ENCODE results near the gene RBM28.

RBM28 gene

DNA sequence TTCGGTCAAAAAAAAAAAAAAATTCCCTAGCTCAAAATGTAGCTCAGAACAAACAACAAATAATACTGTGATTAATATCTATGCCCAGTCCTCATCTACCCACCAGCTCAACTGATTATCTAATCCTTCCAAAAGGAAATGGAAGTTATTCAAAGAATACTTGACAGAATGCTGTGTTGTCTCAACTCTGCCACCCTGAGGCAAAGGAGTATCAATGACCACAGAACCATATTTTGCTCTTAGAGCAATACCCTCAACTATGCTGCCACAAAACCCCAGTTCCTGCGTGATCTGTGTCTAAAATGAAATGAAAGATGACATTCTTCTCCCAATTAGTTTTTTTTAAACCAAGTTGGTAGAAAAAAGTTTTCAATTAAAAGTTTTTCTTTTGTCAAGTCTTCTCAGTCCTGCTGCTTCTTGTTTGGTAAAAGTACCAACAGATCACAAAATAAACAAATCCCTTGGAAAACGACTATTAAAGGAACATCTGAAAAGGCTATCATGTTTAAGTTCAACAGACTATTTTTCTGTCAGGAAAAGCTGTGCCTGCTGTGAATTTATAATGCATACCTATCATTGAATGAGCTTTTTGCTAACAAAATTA lies 21.6 kb downstream of the RBM28 start:
- Histone ChIP-seq H3K27ac (ENCODE audit: low read depth, low read length) (no peak overlapping the region), H3K56ac (ENCODE audit: low read length) (no peak overlapping the region), H3K36me3 (ENCODE audit: control insufficient read depth, insufficient read depth, low read length) (peaks cover 2% of the 10 kb centered on the region)

DNA sequence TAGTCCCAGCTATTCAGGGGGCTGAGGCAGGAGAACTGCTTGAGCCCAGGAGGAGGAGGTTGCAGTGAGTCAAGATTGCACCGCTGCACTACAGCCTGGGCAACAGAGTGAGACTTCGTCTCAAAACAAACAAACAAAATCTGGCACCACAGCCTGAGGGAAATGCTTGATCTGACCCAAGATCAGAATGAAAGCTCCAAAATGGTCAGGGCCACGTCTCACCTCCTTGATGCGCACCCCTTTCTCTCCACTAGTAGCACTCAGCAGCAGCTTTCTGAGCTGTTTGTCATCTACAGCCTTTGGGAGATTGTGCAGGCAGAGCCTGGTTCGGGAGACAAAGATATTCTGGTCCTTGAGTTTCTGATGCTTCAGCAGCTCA lies 22.7 kb downstream of the RBM28 start:
- no peak overlapping the region for H3K4me3 ChIP-seq (ENCODE audit: low read length)
- H3K23ac ChIP-seq (ENCODE audit: low read length), result no peak overlapping the region
- DNase-seq, result no peak
- no peak overlapping the region for H3K56ac ChIP-seq (ENCODE audit: low read length)
- H3K4me1 ChIP-seq (ENCODE audit: control insufficient read depth, low read depth, low read length), result no peaks in the 10 kb centered on the region
- H4K8ac ChIP-seq (ENCODE audit: low read depth, low read length), result no peak overlapping the region
- no peak overlapping the region for H4K5ac ChIP-seq (ENCODE audit: low read length)
- H3K4me2 ChIP-seq (ENCODE audit: low read length), result no peak overlapping the region
- H3K79me2 ChIP-seq (ENCODE audit: control insufficient read depth, insufficient read depth, low read length), result no peaks in the 10 kb centered on the region
- no peaks in the 10 kb centered on the region for H3K27me3 ChIP-seq (ENCODE audit: insufficient read depth, low read length, poor library complexity)
- peaks cover 4% of the 10 kb centered on the region for H3K36me3 ChIP-seq (ENCODE audit: control insufficient read depth, insufficient read depth, low read length)
- no peak overlapping the region for H2BK120ac ChIP-seq (ENCODE audit: low read depth, low read length)
- WGBS (ENCODE audit: extremely low coverage, insufficient coverage, low lambda C conversion rate), result no CpG with 5 or more reads among the region's 5 CpGs
- H3K27ac ChIP-seq (ENCODE audit: low read depth, low read length), result no peak overlapping the region
- H2AK5ac ChIP-seq (ENCODE audit: low read length), result no peak overlapping the region
- no peak overlapping the region for H3K9ac ChIP-seq (ENCODE audit: low read length)
- H2BK15ac ChIP-seq (replicated peaks; ENCODE audit: low read depth), result no peak overlapping the region
- no peaks in the 10 kb centered on the region for H3K79me1 ChIP-seq (ENCODE audit: low read length)
- no peak overlapping the region for H2BK5ac ChIP-seq (ENCODE audit: low read length)
- no peak overlapping the region for H3K18ac ChIP-seq (ENCODE audit: low read length)
- H3K4ac ChIP-seq (ENCODE audit: low read depth, low read length), result no peak overlapping the region

More for the DNA sequence above, 21.6 kb downstream of the RBM28 start:
- Histone ChIP-seq H2BK15ac (replicated peaks; ENCODE audit: low read depth) (no peak overlapping the region), H2BK5ac (ENCODE audit: low read length) (no peak overlapping the region), H3K4me1 (ENCODE audit: control insufficient read depth, low read depth, low read length) (no peaks in the 10 kb centered on the region), H2AK5ac (ENCODE audit: low read length) (no peak overlapping the region), H3K79me1 (ENCODE audit: low read length) (no peaks in the 10 kb centered on the region), H3K27me3 (ENCODE audit: insufficient read depth, low read length, poor library complexity) (no peaks in the 10 kb centered on the region), H3K79me2 (ENCODE audit: control insufficient read depth, insufficient read depth, low read length) (no peaks in the 10 kb centered on the region), H4K8ac (ENCODE audit: low read depth, low read length) (no peak overlapping the region), H3K4ac (ENCODE audit: low read depth, low read length) (no peak overlapping the region), H3K4me3 (ENCODE audit: low read length) (no peak overlapping the region), H2BK120ac (ENCODE audit: low read depth, low read length) (no peak overlapping the region), H3K4me2 (ENCODE audit: low read length) (no peak overlapping the region), H3K9ac (ENCODE audit: low read length) (no peak overlapping the region), H3K23ac (ENCODE audit: low read length) (no peak overlapping the region), H3K18ac (ENCODE audit: low read length) (no peak overlapping the region), H4K5ac (ENCODE audit: low read length) (no peak overlapping the region)
- WGBS (ENCODE audit: extremely low coverage, insufficient coverage, low lambda C conversion rate), result no CpG with 5 or more reads among the region's 3 CpGs
- peak; percentile 55 for DNase-seq

DNA sequence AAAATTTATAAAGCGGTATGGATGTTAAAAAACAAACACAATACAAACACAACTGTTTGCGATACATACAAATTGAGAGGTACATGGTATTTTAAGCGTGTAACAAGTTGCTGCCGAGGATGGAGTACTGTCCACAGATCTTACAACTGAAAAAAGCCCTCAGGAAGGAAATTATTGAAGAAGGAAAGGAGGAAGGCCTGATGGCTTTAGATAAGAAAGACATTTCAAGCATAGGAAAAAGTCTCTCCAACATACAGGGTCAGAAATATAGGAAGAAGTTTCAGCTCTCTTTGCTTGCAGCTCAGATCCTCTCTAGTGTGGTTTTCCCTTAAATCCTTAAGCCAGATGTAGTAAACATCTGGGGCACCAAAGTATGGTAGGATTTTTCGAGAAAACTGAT lies 25.0 kb downstream of the RBM28 start:
- Histone ChIP-seq H4K5ac (ENCODE audit: low read length) (no peak overlapping the region), H3K4ac (ENCODE audit: low read depth, low read length) (no peak overlapping the region), H3K4me1 (ENCODE audit: control insufficient read depth, low read depth, low read length) (no peaks in the 10 kb centered on the region), H2BK15ac (replicated peaks; ENCODE audit: low read depth) (no peak overlapping the region), H2BK120ac (ENCODE audit: low read depth, low read length) (no peak overlapping the region), H3K27ac (ENCODE audit: low read depth, low read length) (no peak overlapping the region), H3K4me3 (ENCODE audit: low read length) (no peak overlapping the region), H3K18ac (ENCODE audit: low read length) (no peak overlapping the region), H2BK5ac (ENCODE audit: low read length) (no peak overlapping the region), H3K79me1 (ENCODE audit: low read length) (no peaks in the 10 kb centered on the region), H3K23ac (ENCODE audit: low read length) (no peak overlapping the region), H3K4me2 (ENCODE audit: low read length) (no peak overlapping the region), H4K8ac (ENCODE audit: low read depth, low read length) (no peak overlapping the region), H3K56ac (ENCODE audit: low read length) (no peak overlapping the region), H3K27me3 (ENCODE audit: insufficient read depth, low read length, poor library complexity) (no peaks in the 10 kb centered on the region), H3K79me2 (ENCODE audit: control insufficient read depth, insufficient read depth, low read length) (no peaks in the 10 kb centered on the region), H3K9ac (ENCODE audit: low read length) (no peak overlapping the region), H2AK5ac (ENCODE audit: low read length) (no peak overlapping the region), H3K36me3 (ENCODE audit: control insufficient read depth, insufficient read depth, low read length) (peaks cover 7% of the 10 kb centered on the region)
- no peak for DNase-seq
- WGBS (ENCODE audit: extremely low coverage, insufficient coverage, low lambda C conversion rate), result no CpG with 5 or more reads among the region's 5 CpGs

DNA sequence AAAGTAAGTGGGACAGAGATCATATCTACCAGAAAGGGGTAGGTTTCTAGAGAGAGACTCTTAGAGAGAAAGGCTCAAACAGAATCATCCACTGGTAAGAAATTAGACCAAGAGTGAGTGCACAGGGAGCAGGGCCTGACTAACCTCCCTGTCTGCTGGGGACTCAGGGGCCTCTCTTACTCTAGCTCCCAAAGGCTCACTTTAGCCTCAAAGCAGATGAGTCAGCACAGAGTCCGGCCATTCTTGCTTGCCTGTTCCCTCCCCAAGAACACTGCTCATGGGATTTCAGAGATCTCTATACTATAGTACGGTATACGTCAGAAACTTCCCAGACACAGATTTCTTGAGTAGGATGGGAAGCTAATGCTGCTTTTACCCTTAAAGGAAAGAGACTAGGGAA lies 32.7 kb downstream of the RBM28 start:
- WGBS (ENCODE audit: extremely low coverage, insufficient coverage, low lambda C conversion rate), result no CpG with 5 or more reads among the region's 3 CpGs

DNA sequence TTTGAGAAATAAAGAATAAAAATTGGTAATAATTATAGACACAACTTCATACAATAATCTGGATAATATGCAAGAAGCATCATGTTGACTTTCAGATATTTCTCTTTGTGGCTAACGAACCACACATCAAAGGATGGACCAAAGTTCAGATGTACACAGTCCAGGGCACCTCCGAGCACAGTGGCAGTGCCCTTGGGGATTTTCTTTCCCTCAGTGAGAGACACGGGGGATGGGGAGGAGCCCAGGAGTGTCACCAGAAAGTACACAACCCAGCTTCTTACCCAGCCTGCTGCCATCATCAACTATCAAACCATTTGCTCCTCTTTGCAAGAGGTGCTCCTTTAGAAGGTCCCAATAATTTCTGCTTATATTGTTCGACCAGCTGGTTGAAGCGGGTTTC lies 33.2 kb downstream of the RBM28 start:
- no peaks in the 10 kb centered on the region for H3K27me3 ChIP-seq (ENCODE audit: insufficient read depth, low read length, poor library complexity)
- no peak overlapping the region for H4K5ac ChIP-seq (ENCODE audit: low read length)
- H3K4me2 ChIP-seq (ENCODE audit: low read length), result no peak overlapping the region
- no peak for DNase-seq
- H3K79me1 ChIP-seq (ENCODE audit: low read length), result no peaks in the 10 kb centered on the region
- H4K8ac ChIP-seq (ENCODE audit: low read depth, low read length), result no peak overlapping the region
- no peak overlapping the region for H3K4ac ChIP-seq (ENCODE audit: low read depth, low read length)
- no peak overlapping the region for H2BK120ac ChIP-seq (ENCODE audit: low read depth, low read length)
- H3K18ac ChIP-seq (ENCODE audit: low read length), result no peak overlapping the region
- H3K36me3 ChIP-seq (ENCODE audit: control insufficient read depth, insufficient read depth, low read length), result peaks cover 10% of the 10 kb centered on the region
- no peak overlapping the region for H3K4me3 ChIP-seq (ENCODE audit: low read length)
- no CpG with 5 or more reads among the region's 5 CpGs for whole genome bisulfite sequencing (ENCODE audit: extremely low coverage, insufficient coverage, low lambda C conversion rate)
- no peak overlapping the region for H2AK5ac ChIP-seq (ENCODE audit: low read length)
- no peak overlapping the region for H3K9ac ChIP-seq (ENCODE audit: low read length)
- H3K23ac ChIP-seq (ENCODE audit: low read length), result no peak overlapping the region
- no peaks in the 10 kb centered on the region for H3K4me1 ChIP-seq (ENCODE audit: control insufficient read depth, low read depth, low read length)
- no peaks in the 10 kb centered on the region for H3K79me2 ChIP-seq (ENCODE audit: control insufficient read depth, insufficient read depth, low read length)
- no peak overlapping the region for H2BK15ac ChIP-seq (replicated peaks; ENCODE audit: low read depth)
- H3K56ac ChIP-seq (ENCODE audit: low read length), result no peak overlapping the region
- no peak overlapping the region for H2BK5ac ChIP-seq (ENCODE audit: low read length)
- H3K27ac ChIP-seq (ENCODE audit: low read depth, low read length), result no peak overlapping the region

More for the DNA sequence above, 32.7 kb downstream of the RBM28 start:
- H2BK120ac ChIP-seq (ENCODE audit: low read depth, low read length), result no peak overlapping the region
- no peak overlapping the region for H4K8ac ChIP-seq (ENCODE audit: low read depth, low read length)
- no peaks in the 10 kb centered on the region for H3K79me2 ChIP-seq (ENCODE audit: control insufficient read depth, insufficient read depth, low read length)
- H3K79me1 ChIP-seq (ENCODE audit: low read length), result no peaks in the 10 kb centered on the region
- H3K4me1 ChIP-seq (ENCODE audit: control insufficient read depth, low read depth, low read length), result no peaks in the 10 kb centered on the region
- H3K18ac ChIP-seq (ENCODE audit: low read length), result no peak overlapping the region
- H3K36me3 ChIP-seq (ENCODE audit: control insufficient read depth, insufficient read depth, low read length), result peaks cover 10% of the 10 kb centered on the region
- no peak overlapping the region for H3K23ac ChIP-seq (ENCODE audit: low read length)
- H2BK5ac ChIP-seq (ENCODE audit: low read length), result no peak overlapping the region
- no peak overlapping the region for H3K4ac ChIP-seq (ENCODE audit: low read depth, low read length)
- no peaks in the 10 kb centered on the region for H3K27me3 ChIP-seq (ENCODE audit: insufficient read depth, low read length, poor library complexity)
- no peak overlapping the region for H2AK5ac ChIP-seq (ENCODE audit: low read length)
- H4K5ac ChIP-seq (ENCODE audit: low read length), result no peak overlapping the region
- no peak for DNase-seq
- H3K4me3 ChIP-seq (ENCODE audit: low read length), result no peak overlapping the region
- no peak overlapping the region for H3K56ac ChIP-seq (ENCODE audit: low read length)
- H3K4me2 ChIP-seq (ENCODE audit: low read length), result no peak overlapping the region
- H3K9ac ChIP-seq (ENCODE audit: low read length), result no peak overlapping the region
- H2BK15ac ChIP-seq (replicated peaks; ENCODE audit: low read depth), result no peak overlapping the region
- no peak overlapping the region for H3K27ac ChIP-seq (ENCODE audit: low read depth, low read length)

DNA sequence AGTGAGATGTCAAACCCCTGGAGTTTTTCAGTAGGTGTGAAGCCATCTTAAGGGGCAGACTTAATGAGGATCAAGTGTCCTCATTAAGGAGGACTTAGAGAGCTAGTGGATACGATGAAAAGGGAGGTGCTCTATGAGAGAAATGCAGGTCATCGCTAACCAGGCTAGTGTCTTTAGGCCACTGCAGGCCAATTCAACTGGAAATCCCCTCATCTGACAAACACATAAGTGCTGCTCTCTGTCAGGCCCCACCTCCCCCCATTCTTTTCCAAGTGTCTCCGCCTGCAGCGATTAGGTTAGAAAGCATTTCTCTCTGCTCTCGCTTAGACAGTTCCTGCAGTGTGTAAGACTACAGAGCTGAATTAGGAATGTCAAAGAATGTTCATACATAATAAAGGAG lies 33.7 kb downstream of the RBM28 start:
- Histone ChIP-seq H2BK120ac (ENCODE audit: low read depth, low read length) (no peak overlapping the region), H4K8ac (ENCODE audit: low read depth, low read length) (no peak overlapping the region), H3K56ac (ENCODE audit: low read length) (no peak overlapping the region), H3K27me3 (ENCODE audit: insufficient read depth, low read length, poor library complexity) (no peaks in the 10 kb centered on the region), H3K18ac (ENCODE audit: low read length) (no peak overlapping the region), H2AK5ac (ENCODE audit: low read length) (no peak overlapping the region), H4K5ac (ENCODE audit: low read length) (no peak overlapping the region), H3K4me1 (ENCODE audit: control insufficient read depth, low read depth, low read length) (no peaks in the 10 kb centered on the region), H3K9ac (ENCODE audit: low read length) (no peak overlapping the region), H3K79me1 (ENCODE audit: low read length) (no peaks in the 10 kb centered on the region), H3K23ac (ENCODE audit: low read length) (no peak overlapping the region), H3K79me2 (ENCODE audit: control insufficient read depth, insufficient read depth, low read length) (no peaks in the 10 kb centered on the region), H3K4ac (ENCODE audit: low read depth, low read length) (no peak overlapping the region), H3K27ac (ENCODE audit: low read depth, low read length) (no peak overlapping the region), H3K4me3 (ENCODE audit: low read length) (no peak overlapping the region), H3K4me2 (ENCODE audit: low read length) (no peak overlapping the region), H2BK15ac (replicated peaks; ENCODE audit: low read depth) (no peak overlapping the region), H2BK5ac (ENCODE audit: low read length) (no peak overlapping the region), H3K36me3 (ENCODE audit: control insufficient read depth, insufficient read depth, low read length) (peaks cover 8% of the 10 kb centered on the region)
- no CpG with 5 or more reads among the region's 5 CpGs for WGBS (ENCODE audit: extremely low coverage, insufficient coverage, low lambda C conversion rate)
- no peak for DNase-seq
